GM12878 (cell line): Measurements from ENCODE around the gene NPC1. TPM values are rescaled to one million over a fixed set of nuclear protein-coding genes. Genes with fewer than 3 reads are reported as not detected.

Experiments used
- CHD1 ChIP-seq: IDR thresholded peaks from 2 replicates; pipeline ENCODE4 v1.6.1; 2012; ENCODE audit warnings: low read depth, low read length, improper control_type of control experiment
- GATAD2B ChIP-seq: fragments of 450-650 bp; conservative IDR thresholded peaks from 2 replicates; pipeline ENCODE4 v1.6.1; 2017; ENCODE audit warnings: low read depth, mild to moderate bottlenecking, moderate library complexity
- HDAC6 ChIP-seq: fragments of 200-600 bp; sonication (generic); IDR thresholded peaks from one replicate; pipeline ENCODE4 v1.8.0; 2017; ENCODE audit warnings: antibody characterized with exemption; ENCODE audit not compliant: unreplicated experiment
- NFXL1 ChIP-seq: fragments of 450-650 bp; IDR thresholded peaks from 2 replicates; pipeline ENCODE4 v1.6.1; 2017; ENCODE audit warnings: antibody characterized with exemption, mild to moderate bottlenecking, borderline replicate concordance
- PML ChIP-seq: IDR thresholded peaks from 2 replicates; pipeline ENCODE4 v1.6.1; 2012; ENCODE audit warnings: low read length, inconsistent platforms
- POLR2AphosphoS2 ChIP-seq: IDR thresholded peaks from 2 replicates; pipeline ENCODE4 v1.6.1; 2011; ENCODE audit warnings: low read depth, mild to moderate bottlenecking, low read length, improper control_type of control experiment, moderate library complexity
- POU2F2 ChIP-seq: IDR thresholded peaks from 3 replicates; pipeline ENCODE4 v1.6.1; 2011; ENCODE audit warnings: low read depth, mild to moderate bottlenecking, low read length, borderline replicate concordance
- PRDM15 ChIP-seq: fragments of 450-650 bp; formaldehyde crosslinking; IDR thresholded peaks from 2 replicates; pipeline ENCODE4 v1.4.0; 2020; ENCODE audit warnings: mild to moderate bottlenecking, moderate library complexity
- SIN3A ChIP-seq: IDR thresholded peaks from 2 replicates; pipeline ENCODE4 v1.6.1; 2012; ENCODE audit warnings: low read depth, low read length, improper control_type of control experiment
- TCF3 ChIP-seq: IDR thresholded peaks from 2 replicates; pipeline ENCODE4 v1.6.1; 2012; ENCODE audit warnings: low read depth, mild to moderate bottlenecking, low read length, borderline replicate concordance; ENCODE audit not compliant: insufficient read depth
- USF1 ChIP-seq: IDR thresholded peaks from 2 replicates; pipeline ENCODE4 v1.6.1; 2011; ENCODE audit warnings: borderline replicate concordance, low read depth, mild to moderate bottlenecking, moderate library complexity, mixed read lengths, low read length; ENCODE audit not compliant: insufficient read depth; ENCODE audit errors: extremely low read length
- ZNF622 ChIP-seq: fragments of 450-650 bp; IDR thresholded peaks from 2 replicates; pipeline ENCODE4 v1.6.1; 2017; ENCODE audit warnings: mild to moderate bottlenecking, inconsistent platforms
- polyA plus RNA-seq, 11 experiments: library from polyadenylated mRNA; depleted of rRNA in 4 of 11; unstranded in 6 of 11; stranded (reverse) in 5 of 11; fragments of >200 nt; fragmentation: Nextera tagmentation in 4 of 11; fragmentation: Illumina TruSeq in 1 of 11; extraction: Ambion mirVana in 4 of 11; extraction: Trizol in 1 of 11; gene quantifications; 1 replicate in 1 of 11; 2 replicates in 10 of 11; pipeline versions ENCODE4 v1.2.1 to v1.2.3, GENCODE V29; 2011 to 2016; ENCODE audit warnings: inconsistent platforms in 2 of 11, missing spikeins in 2 of 11, low read depth in 1 of 11
- total RNA-seq, 4 experiments: library from RNA; depleted of rRNA in 3 of 4; stranded (reverse); fragments of >200 nt in 3 of 4; fragmentation: Illumina TruSeq in 1 of 4; extraction: Trizol in 1 of 4; gene quantifications; 2 replicates each; pipeline versions ENCODE4 v1.2.1 to v1.2.3, GENCODE V29; 2013 to 2021
- TF ChIP-seq, protein P1 (sequence below): fragments of 150-350 bp; IDR thresholded peaks from 2 replicates; pipeline ENCODE4 v1.6.1; 2014; ENCODE audit warnings: mild to moderate bottlenecking, low read depth, low read length

NPC1 gene
- total and polyA plus RNA-seq, 10 of the 15 experiments (the other 5 are each of a cell fraction or from before 2014, with no cell fraction given): 10.1 to 45.2 (median 19.4) TPM

DNA sequence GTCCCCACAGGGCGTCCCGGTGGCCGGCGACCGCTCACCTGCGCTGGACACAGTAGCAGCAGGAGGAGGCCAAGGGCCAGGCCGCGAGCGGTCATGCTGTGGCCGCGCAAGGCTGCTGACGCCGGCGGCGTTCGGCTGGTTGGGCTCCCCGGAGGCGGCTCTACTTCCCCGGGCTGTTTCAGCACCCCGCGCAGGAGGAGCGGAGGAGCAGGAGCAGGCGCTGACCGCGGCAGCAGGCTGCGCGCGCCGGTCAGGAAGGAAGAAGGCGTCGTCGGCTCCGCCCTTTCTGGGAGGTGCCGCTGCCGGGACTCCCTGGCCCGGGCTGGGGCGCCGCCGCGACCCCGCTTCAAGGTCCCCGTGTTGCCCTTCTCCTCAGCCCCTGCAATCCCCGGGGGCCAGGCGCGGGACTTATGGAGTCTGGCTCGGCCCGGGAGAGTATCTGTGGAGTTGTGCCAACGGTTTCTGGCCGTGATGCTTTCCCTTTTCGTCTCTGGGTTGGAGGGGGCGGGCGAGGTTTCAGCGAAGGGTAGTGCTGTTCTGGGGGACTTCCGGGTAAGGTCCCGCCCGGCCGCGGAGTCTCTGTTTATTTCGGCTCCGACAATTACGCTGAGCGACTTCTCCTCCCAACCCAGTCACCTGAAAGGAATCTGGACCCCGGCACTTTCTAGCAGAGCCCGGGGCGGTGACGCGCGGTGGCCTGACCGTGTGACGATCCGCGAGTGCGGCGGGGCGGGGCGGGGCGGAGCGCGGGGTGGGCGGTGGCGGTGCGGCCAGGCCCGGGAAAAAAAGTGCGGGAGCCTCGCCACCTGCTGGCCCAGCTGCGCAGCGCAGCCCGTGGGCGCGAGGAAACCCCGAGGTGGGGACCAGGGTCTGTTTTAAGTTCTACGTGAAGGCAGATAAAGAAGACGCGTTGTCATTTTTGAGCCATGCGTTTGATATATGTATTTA lies at the start of gene NPC1 (continued):
- TF ChIP-seq TCF3: no peak
- TF ChIP-seq GATAD2B: peak; percentile 48; the same call in 1 of the 2 replicates
- TF ChIP-seq NFXL1: no peak
- TF ChIP-seq CHD1: no peak
- peak; percentile 85 for TF ChIP-seq SIN3A
- TF ChIP-seq POLR2AphosphoS2: peak; percentile 70; the same call in 1 of the 2 replicates
- TF ChIP-seq HDAC6: no peak
- no peak for TF ChIP-seq PRDM15 (CRISPR knock-in tag)
- TF ChIP-seq, protein P1, sequence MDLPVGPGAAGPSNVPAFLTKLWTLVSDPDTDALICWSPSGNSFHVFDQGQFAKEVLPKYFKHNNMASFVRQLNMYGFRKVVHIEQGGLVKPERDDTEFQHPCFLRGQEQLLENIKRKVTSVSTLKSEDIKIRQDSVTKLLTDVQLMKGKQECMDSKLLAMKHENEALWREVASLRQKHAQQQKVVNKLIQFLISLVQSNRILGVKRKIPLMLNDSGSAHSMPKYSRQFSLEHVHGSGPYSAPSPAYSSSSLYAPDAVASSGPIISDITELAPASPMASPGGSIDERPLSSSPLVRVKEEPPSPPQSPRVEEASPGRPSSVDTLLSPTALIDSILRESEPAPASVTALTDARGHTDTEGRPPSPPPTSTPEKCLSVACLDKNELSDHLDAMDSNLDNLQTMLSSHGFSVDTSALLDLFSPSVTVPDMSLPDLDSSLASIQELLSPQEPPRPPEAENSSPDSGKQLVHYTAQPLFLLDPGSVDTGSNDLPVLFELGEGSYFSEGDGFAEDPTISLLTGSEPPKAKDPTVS: no peak
- no peak for TF ChIP-seq USF1
- no peak for TF ChIP-seq ZNF622
- TF ChIP-seq PML: peak; percentile 95; the same call in 1 of the 2 replicates
- TF ChIP-seq POU2F2: peak; percentile 28; the same call in 1 of the 3 replicates
